Putamen (tissue), 1 donor: ENCODE measurements around the gene CMTM4.
"Not testable (repeated sequence)": the region's sequence is repeated elsewhere in the genome, so short reads cannot be mapped to it uniquely, and the experiment has no call there.

ENCODE experiments used
- DNase-seq: peaks from one replicate; pipeline ENCODE4 v3.0.0-alpha.2; 2016; ENCODE audit warnings: low spot score

CMTM4 gene

GRCh38 chr16:66641387-66641786, 55.2 kb downstream of the CMTM4 start:
- DNase-seq: no peak

GRCh38 chr16:66640724-66641314, 55.7 kb downstream of the CMTM4 start:
- DNase-seq: no peak

- no peak for DNase-seq
These were observed 57.3 kb downstream of the CMTM4 start for GRCh38 chr16:66639091-66639885.

- no peak for DNase-seq
These were observed 58.7 kb downstream of the CMTM4 start for GRCh38 chr16:66637806-66638205.

- no peak for DNase-seq
These were observed 60.3 kb downstream of the CMTM4 start for GRCh38 chr16:66636199-66636598.

GRCh38 chr16:66635406-66635805, 61.1 kb downstream of the CMTM4 start:
- DNase-seq: no peak

GRCh38 chr16:66634527-66635196, 61.9 kb downstream of the CMTM4 start:
- DNase-seq: no peak

GRCh38 chr16:66631558-66631957, 65.0 kb downstream of the CMTM4 start:
- not testable (repeated sequence) for DNase-seq

GRCh38 chr16:66630561-66631260, 65.8 kb downstream of the CMTM4 start:
- not testable (repeated sequence) for DNase-seq

- no peak for DNase-seq
These were observed 66.7 kb downstream of the CMTM4 start for GRCh38 chr16:66629856-66630255.

GRCh38 chr16:66627611-66628378, 68.7 kb downstream of the CMTM4 start:
- not testable (repeated sequence) for DNase-seq

GRCh38 chr16:66623755-66624154, 72.8 kb downstream of the CMTM4 start:
- no peak for DNase-seq

- DNase-seq: no peak
These were observed 73.7 kb downstream of the CMTM4 start for GRCh38 chr16:66622863-66623262.

GRCh38 chr16:66621973-66622372, 74.6 kb downstream of the CMTM4 start:
- no peak for DNase-seq

- DNase-seq: no peak
These were observed 76.1 kb downstream of the CMTM4 start for GRCh38 chr16:66620429-66620795.

- DNase-seq: no peak
These were observed 76.8 kb downstream of the CMTM4 start for GRCh38 chr16:66619534-66620428.

- no peak for DNase-seq
These were observed 77.8 kb downstream of the CMTM4 start for GRCh38 chr16:66618588-66619375.

GRCh38 chr16:66617728-66618127, 78.8 kb downstream of the CMTM4 start:
- no peak for DNase-seq

- no peak for DNase-seq
These were observed 79.5 kb downstream of the CMTM4 start for GRCh38 chr16:66617010-66617434.

- DNase-seq: no peak
These were observed 80.0 kb downstream of the CMTM4 start for GRCh38 chr16:66616592-66616991.
